GM19328 (cell line): ENCODE measurements around the gene TNFAIP8L2.

Source experiments
- ATAC-seq: cut with Tn5 transposase; IDR thresholded peaks from one replicate; pipeline ENCODE4 v1.9.1; 2021; ENCODE audit warnings: mild to moderate bottlenecking, moderate library complexity; ENCODE audit not compliant: unreplicated experiment

TNFAIP8L2 gene

DNA sequence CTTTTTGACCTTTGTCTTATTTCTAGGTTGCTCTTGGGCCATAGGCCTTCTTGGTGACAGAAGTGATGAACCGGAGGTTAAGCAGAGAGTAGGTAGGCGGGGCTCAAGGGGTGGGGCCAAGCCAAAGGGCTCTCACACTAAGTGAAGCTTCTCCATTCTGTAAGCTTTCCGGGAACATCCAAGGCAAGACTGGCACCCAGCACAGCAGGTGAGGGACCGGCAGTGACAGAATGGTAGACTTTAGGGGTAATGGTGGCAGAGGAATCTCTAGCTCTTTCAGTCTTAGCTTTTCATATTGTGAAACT, at the start of gene TNFAIP8L2:
TSS of gene TNFAIP8L2 (plus strand) at position 135 of the 305 bp plus-strand sequence. CDS start 2,049 bp downstream, outside the sequence.
- ATAC-seq: peak; percentile 50

GRCh38 chr1:151106894-151107293, 49.6 kb upstream of the TNFAIP8L2 start:
- ATAC-seq: no peak

GRCh38 chr1:151108331-151108730, 48.1 kb upstream of the TNFAIP8L2 start:
- no peak for ATAC-seq

DNA sequence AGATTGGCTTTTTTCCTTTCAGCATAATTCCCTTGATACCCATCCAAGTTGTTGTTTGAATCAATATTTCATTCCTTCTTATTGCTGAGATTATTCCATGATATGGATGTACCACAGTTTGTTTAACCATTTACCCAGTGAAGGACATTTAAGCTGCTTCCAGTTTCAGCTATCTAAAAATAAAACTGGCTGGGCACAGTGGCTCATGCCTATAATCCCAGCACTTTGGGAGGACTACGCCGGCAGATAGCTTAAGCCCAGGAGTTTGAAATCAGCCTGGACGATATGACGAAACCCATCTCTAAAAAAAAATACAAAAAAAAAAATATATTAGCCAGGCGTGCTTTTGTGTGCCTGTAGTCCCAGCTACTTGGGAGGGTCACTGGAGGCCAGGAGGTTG, 42.6 kb upstream of the TNFAIP8L2 start:
- no peak for ATAC-seq

DNA sequence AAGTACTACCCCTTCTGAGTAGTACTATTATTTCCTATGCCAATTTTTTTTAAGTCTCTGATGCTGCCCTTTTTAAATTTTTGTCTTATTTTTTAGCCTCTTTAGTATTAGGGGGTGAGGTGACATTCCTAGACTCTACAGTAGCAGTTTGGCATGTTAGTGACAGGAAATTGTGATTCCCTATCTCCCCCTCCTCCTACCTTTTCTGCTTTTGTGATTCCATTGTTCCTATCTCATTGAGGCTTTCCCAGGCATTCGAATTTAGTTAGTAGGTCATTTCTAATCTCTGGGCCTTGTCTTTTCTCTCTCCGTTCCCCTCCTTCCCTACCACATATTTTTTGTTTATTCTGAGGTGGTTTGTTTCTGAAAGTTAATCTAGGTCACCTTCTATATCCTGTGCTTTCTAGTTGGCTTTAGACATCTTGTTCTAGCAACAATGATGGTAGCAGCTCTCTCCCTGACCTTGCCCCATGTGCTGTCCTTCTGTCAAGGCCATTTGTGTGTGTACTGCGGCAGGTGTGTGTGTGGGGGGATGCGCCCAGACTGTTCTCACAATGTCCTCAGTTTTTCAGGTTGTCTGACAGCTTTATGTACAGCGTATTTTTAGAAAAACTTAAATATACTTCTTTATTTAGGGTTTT, 31.6 kb upstream of the TNFAIP8L2 start:
- no peak for ATAC-seq

GRCh38 chr1:151128800-151129199, 27.6 kb upstream of the TNFAIP8L2 start:
- no peak for ATAC-seq

GRCh38 chr1:151130987-151131586, 25.4 kb upstream of the TNFAIP8L2 start:
- ATAC-seq: no peak

DNA sequence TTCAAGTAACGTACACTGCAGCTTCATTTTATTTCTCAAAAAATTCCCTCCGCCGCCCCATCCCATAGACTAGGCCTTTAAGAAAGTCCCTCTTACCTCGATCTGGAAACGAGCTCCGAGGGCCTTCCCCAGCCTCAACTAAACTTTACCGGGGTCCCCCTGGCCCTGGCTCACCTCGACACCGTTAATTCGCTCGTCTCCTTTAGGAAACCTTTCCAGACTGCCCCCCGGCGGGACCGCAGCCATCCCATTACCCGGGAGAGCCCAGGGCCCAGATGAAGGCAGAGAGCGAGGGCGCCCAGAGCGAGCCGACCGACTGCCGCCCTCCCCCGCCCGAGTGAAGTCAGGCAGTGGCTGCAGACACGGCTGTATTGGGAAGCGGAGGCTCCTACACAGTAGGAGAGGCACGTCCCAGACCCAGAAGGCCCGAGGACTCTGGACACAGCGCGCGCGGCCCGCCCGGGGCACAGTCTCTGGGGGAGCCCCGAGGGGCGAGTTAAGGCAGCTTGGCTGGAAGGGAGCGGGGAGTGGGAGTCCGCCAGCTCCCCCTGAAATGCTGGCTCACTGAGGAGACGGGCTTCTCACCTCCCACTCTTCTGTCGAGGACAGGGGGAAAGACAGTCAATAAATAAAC, 24.6 kb upstream of the TNFAIP8L2 start:
- no peak for ATAC-seq

DNA sequence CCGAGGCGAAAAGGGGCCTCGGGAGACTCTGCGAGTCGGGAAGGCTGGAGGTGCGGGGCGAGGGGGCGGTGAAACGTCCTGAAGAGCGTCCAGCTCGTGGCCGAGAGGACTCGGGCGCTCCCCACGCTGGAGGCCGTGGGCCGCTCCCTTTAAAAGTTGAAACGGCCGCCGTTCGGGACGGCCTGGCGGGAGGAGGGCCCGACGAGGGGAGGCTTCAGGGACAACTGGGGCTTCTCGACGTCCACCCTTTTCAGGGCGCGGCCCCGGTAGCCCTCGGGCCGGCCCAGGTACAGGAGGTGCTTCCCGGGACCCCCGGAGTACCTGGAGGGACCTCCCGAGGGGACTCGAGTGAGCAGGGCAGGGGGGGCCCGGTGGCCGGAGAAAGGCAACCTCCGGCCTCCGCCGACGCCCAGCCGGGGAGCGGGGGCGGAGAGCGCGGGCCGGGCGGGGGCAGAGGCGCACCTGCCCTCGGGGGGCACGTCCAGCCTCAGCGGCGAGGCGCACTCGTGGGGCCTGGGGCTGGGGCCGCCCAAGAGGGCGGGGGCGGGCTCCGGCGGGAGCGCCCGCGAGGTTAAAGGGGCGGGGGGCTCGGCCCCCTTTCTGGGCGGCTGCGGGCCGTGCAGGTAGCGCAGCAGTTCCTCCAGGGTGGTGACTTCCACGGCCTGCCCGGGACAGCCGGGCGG, 24.0 kb upstream of the TNFAIP8L2 start:
- no peak for ATAC-seq

DNA sequence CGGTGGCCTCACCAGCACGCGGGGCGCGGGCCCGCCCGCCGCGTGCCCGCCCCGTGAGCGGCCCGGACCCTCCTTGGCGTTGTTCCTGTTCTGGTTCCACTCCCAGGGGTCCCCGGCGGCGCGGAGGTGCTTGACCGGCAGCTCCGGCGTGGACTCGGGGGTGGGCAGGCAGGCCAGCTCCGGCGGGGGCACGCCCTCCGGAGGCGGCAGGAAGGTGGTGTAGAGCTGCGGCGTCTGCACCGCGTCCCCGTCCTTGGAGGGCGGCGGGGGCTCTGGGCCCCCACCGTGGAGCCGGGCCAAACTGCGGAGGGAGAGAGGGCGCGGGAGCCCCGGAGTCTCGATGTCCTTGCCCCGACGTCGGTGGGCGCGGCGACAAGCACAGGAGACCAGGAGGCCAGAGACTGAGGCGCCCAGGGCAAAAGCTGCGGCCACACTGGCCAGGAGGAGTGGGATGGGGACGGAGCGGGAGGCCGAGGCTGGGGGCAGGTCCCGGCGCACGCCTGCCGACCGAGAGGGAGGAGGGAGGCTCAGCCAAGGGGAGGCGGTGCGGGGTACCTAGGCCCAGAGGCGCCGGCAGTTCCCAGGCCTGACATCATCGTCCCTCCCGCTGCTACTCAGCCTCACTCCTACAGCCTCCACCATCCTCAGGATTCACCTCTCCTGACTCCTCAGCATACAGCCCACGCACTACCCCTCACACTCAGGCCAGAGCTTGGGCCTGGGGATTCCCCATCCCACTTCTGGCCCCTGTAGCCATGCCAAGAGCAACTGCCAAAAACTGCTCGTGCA, 23.2 kb upstream of the TNFAIP8L2 start:
- ATAC-seq: no peak

DNA sequence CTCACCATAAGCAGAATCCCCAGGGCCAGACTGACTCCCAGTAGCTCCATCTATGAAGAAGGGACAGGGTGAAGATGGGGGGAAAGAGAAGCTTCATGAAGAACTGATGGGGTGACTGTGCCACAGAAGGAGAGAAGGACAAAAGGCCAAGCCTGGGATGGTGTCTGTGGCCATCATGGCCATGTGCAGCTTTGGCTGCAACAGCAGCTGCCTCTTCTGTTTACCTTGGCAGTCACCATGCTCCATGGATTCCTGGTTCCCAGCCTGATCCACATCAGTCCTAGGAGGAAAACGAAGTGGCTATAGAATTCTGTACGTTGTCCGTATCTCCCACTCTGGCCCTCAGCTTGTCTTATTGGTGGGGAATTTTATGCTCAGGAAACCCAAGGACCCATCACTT, 22.1 kb upstream of the TNFAIP8L2 start:
- ATAC-seq: no peak

- ATAC-seq: no peak
Observed at GRCh38 chr1:151134991-151135390, 21.5 kb upstream of the TNFAIP8L2 start.

DNA sequence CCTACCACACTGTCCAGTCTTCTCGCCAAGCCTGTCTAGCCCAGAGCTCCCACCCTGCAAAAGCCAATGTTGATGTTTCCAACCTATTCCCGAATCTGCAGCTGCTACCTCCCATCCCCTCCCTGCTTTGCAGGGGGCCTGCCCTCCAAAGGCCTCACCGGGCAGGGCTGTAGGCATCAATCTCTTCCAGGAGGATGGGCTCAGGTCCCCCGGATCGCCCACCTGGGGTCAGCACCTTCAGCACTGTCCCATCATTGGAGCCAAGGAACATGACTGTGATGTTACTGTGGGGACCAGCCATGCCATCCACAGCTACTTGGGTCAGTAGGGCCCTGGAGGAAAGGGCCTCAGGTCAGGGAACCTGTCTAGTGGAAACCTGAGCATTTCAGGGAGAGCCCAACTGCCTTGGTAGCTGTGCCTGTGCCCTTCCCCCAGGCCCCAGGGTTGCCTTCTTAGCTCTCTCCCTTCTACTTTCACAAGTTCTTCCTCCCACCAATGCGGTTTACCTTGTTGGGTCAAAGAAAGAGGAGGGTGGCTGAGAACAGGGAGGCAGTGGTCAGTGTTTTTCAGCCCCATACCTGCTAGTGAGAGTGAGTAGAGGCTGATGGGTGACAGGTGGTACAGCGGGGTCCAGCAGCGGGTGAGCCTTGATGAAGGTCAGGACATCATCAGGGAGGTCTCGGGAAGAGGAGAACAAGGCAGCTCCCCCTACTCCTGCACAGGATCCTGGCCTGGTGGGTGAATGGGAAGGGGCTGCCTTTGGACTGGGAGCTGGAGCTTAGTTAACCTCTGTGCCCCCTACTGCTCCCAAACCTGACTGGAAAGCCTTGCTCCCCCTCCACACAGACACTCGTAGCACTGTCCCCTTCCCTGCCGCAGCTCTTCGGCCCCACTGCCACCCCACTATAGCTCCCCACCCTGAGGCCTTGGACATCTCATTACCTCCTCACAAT, 20.7 kb upstream of the TNFAIP8L2 start:
- ATAC-seq: no peak

DNA sequence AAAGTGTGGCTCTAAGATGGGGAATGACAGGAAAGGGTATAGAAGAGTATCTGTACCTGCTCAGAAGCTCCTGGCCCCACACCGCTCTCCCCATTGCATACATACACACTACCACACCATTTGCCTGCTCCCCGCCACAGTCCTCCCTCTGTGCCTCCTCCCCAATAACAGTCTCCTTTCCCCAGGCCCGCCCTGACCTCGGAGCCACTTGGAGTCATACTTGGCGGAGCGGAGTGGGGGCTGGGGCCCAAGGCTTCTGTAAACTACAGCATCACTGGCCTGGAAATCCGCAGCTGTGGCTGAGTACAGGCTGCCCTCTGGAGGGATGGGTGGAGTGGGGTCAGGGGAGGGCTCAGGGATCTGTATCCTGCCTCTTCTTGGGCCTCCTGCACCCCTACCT, 18.7 kb upstream of the TNFAIP8L2 start:
- no peak for ATAC-seq

- no peak for ATAC-seq
Observed at GRCh38 chr1:151142411-151143056, 13.9 kb upstream of the TNFAIP8L2 start.

DNA sequence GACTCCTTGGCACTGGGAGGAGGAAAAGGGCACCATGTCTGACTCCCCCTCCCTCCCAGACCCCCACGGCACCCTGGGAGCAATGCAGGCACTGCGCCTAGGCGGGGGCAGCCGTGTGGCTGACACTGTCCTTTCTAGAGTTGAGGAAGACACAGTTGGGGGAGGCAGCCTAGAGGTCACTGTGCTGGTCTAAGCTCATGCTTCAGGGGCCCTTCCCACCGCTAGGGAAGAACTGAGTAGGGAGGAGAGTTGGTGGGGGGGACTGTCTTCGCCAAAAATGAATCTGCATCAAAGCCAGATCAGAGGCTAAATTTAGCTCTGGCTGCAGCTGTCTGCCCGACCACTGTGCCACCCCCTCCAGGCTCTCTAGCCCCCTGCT, 13.4 kb upstream of the TNFAIP8L2 start:
- no peak for ATAC-seq

- no peak for ATAC-seq
Observed at GRCh38 chr1:151143986-151144385, 12.5 kb upstream of the TNFAIP8L2 start.

DNA sequence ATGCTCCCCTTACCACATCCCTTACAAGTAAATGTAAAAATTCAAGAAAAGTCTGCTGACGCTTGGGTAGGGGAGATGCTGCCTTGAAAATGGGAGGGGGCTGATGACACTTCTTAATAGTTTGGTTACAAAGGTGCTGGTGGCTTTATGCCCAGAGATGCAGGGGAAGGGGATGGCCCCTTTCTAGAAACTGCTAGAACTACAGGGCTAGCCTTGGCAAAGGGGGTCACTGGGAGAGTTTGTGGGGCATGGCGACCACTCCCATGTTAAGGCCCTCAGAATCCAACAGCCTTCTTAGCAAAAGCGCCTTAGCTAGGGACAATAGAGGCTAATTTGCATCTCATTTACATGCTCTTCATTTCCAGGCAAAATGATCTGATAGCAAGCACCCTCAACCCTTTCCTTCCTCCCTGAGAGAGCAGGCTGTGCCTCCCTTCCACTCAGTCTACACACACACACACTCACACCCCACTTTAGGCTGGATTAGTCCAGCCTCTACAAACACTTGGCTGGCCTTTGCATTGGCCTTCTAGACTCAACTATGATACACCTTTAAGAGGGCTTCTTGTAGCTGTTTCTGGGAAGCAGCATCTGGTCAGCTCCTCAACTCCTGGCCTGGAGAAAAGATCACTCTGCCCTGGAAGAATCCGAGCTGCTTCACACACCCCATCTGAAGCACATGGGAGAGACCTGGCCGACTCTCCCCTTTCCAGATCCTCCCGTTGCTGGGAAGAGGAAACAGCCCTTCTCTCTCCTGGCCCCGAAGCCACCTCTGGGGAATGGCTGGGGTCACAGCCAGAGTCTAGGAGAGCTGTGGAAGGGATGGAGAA, 11.8 kb upstream of the TNFAIP8L2 start:
- ATAC-seq: no peak
